ENCODE results near the gene CLSTN2. TPM values are rescaled to one million over a fixed set of nuclear protein-coding genes. Genes with fewer than 3 reads are reported as not detected.

Gene CLSTN2
- total RNA-seq, 1 donor from 2014 or later: not detected

DNA sequence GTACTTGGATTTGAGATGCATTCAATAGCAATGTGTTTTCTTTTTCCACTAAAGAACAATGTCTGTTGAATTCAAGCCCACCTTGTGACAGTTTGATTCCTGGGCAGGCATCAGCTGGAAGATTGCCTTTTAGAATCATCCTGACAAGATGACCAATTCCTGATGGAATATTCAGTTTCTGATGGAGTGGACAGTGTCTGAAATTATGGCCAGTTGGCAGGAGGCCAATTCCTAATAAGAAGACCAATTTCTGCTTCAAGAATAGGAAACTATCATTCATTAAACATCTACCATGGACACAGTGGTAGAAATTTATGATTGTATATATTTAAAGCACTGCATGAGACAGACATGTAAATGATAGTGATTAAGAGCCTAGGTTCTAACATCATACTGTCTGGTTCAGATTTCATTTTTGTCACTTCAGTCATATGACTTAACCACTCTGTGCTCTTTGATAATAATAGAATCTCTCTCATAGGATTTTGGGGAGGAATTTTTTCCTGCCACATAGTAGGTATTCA, 133.6 kb downstream of the CLSTN2 start:
- H3K27me3 Mint-ChIP-seq: no peaks in the 10 kb centered on the region
- no peak overlapping the region for H3K27ac Mint-ChIP-seq
- H3K9me3 Mint-ChIP-seq: no peaks in the 10 kb centered on the region
- intact Hi-C loops (cut with micrococcal nuclease): no loop called here
- DNase-seq: no peak
- H3K36me3 Mint-ChIP-seq (ENCODE audit: low read depth): no peaks in the 10 kb centered on the region
- H3K4me3 Mint-ChIP-seq: no peak overlapping the region
- no peaks in the 10 kb centered on the region for H3K4me1 Mint-ChIP-seq

DNA sequence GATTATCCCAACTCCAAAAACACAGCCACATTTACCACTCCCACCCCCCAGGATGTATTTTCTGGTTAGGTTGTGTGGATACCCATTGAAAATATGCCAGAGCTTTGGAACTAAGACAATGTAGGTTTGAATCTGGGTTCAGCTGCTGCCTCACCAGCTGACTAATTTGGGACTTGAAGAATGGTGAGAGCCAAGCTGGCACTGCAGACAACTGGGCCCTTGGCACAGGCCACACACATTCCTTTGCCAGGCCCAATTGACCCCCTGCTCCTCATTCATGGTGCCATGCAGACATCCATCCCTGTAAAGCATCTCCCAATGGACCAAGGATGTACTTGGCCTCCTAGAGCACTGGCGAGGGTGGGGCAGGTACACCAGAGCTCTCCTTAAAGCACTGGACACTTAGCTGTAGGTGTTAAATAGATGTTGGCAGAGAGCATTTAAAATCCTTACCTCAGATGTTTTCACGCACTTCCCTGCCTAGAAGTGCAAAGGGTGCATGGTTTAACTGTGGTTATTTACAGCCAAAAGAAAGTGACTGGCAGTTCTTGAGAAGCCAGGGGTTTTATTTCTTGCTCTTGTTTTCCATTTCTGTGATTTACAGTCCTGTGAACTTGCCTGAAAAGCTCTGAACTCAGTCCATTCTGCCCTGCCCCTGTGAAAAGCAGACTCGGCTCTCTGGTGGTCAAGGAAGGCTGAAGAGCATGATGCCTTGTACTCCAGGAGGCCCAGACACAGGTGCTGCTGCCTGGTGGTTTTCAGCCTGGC, 138.5 kb downstream of the CLSTN2 start:
- no peak for DNase-seq
- intact Hi-C loops (cut with micrococcal nuclease): no loop called here
- no peaks in the 10 kb centered on the region for H3K36me3 Mint-ChIP-seq (ENCODE audit: low read depth)
- H3K27ac Mint-ChIP-seq: no peak overlapping the region
- no peaks in the 10 kb centered on the region for H3K27me3 Mint-ChIP-seq
- H3K4me3 Mint-ChIP-seq: no peak overlapping the region
- no peaks in the 10 kb centered on the region for H3K9me3 Mint-ChIP-seq
- no peaks in the 10 kb centered on the region for H3K4me1 Mint-ChIP-seq

DNA sequence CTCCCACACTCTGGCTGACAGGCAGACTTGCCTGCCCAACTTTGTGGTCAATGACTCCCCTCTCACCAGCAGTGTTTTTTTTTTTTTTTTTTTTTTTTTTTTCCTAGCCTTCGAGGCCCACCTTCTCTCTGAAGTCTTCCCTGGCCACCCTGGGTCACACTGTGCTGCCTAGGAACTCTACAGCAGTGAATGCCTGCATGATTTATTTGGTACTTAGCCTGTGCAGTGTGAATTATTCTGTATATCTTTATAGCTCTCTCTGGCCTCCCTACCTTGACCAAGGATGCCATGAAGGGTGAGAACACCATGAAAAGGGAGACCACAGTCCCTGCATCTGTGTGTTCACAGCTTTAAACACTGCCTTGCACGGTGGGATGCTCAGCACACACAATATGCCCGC, 141.6 kb downstream of the CLSTN2 start:
- H3K27ac Mint-ChIP-seq: no peak overlapping the region
- no peaks in the 10 kb centered on the region for H3K36me3 Mint-ChIP-seq (ENCODE audit: low read depth)
- no peaks in the 10 kb centered on the region for H3K9me3 Mint-ChIP-seq
- H3K4me1 Mint-ChIP-seq: no peaks in the 10 kb centered on the region
- intact Hi-C loops (cut with micrococcal nuclease): no loop called here
- H3K4me3 Mint-ChIP-seq: no peak overlapping the region
- H3K27me3 Mint-ChIP-seq: no peaks in the 10 kb centered on the region
- no peak for DNase-seq

DNA sequence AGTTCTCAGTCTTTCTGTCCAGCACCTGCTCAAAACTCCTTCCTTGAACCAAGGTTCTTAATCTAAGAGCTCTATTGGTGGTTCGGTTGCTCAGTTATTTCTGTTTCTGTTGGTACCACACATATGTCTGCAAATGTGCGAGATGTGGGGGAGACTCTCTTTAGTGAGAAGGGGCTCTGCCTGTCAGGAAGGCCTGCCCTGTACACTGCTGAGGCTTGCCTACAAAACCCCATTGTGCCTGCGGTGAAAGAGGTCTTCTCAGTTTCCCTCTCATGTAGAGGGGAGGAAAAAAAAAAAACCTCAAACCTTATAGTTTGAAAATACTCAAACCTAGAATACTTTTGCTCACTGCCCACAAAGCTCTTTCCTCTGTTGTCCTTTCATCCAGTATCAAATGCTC, 142.4 kb downstream of the CLSTN2 start:
- intact Hi-C loops (cut with micrococcal nuclease): no loop called here
- Mint-ChIP-seq H3K36me3 (ENCODE audit: low read depth) (no peaks in the 10 kb centered on the region), H3K27ac (no peak overlapping the region), H3K27me3 (no peaks in the 10 kb centered on the region), H3K9me3 (no peaks in the 10 kb centered on the region), H3K4me3 (no peak overlapping the region), H3K4me1 (no peaks in the 10 kb centered on the region)
- DNase-seq: no peak

DNA sequence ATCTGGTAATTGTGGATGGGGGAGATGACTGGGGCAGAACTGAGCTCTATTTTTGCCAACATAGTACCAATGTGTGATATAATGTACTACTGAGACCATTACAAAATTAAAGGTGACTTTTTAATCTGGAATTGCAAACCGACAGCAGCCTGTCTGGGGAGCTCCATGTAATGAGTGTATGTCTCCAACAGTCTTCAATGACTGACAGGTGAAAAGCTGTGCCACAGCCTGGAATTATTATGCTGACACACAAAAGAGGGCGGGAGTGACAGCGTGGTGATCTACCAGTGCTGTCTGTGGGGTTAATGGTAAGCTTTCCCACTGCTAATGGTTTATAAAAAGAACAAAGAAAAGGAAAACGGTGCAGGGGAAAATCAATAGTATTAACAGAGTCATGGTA, 143.4 kb downstream of the CLSTN2 start:
- H3K27ac Mint-ChIP-seq: no peak overlapping the region
- H3K9me3 Mint-ChIP-seq: no peaks in the 10 kb centered on the region
- intact Hi-C loops (cut with micrococcal nuclease): no loop called here
- no peaks in the 10 kb centered on the region for H3K4me1 Mint-ChIP-seq
- no peaks in the 10 kb centered on the region for H3K36me3 Mint-ChIP-seq (ENCODE audit: low read depth)
- no peaks in the 10 kb centered on the region for H3K27me3 Mint-ChIP-seq
- H3K4me3 Mint-ChIP-seq: no peak overlapping the region
- DNase-seq: no peak

DNA sequence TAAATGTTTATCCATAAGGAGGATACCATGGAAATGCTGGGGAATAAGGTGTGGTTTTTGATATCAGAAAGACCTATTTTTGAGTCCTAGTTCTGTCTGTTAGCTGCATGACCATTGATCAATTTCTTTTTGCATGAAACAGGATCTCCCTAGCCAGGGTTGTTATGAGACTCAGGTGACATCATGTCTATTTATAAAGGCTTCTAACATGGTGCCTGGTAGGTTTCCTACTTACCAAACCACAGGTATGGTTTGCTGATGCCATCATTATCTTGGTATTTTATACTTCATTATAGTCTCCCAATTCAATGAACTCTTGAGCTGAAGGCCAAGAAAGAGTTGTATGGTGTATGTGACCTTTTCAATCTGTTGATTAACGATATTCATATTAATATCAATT, 144.0 kb downstream of the CLSTN2 start:
- H3K4me3 Mint-ChIP-seq: no peak overlapping the region
- H3K27me3 Mint-ChIP-seq: no peaks in the 10 kb centered on the region
- no peaks in the 10 kb centered on the region for H3K4me1 Mint-ChIP-seq
- no peaks in the 10 kb centered on the region for H3K9me3 Mint-ChIP-seq
- intact Hi-C loops (cut with micrococcal nuclease): no loop called here
- H3K36me3 Mint-ChIP-seq (ENCODE audit: low read depth): no peaks in the 10 kb centered on the region
- no peak for DNase-seq
- no peak overlapping the region for H3K27ac Mint-ChIP-seq

DNA sequence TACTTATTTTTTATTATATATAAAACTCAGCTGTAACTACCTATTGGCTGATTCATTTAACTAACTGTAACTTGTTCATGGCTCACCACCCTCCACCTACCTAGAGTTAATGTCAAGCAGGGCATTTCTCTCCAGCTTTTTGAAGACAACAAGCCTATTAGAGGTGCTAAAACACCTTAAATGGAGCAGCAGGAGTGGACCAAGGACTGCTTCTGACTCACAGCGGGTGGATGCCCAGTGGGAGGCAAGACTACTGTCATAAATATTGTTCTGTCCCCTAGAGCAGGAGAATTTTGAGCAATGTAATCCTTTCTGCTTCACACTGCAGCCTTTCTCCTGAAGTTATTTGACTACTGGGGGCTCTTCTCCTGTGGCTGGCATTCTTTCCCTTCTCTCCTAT, 146.9 kb downstream of the CLSTN2 start:
- no peak overlapping the region for H3K4me3 Mint-ChIP-seq
- no peaks in the 10 kb centered on the region for H3K36me3 Mint-ChIP-seq (ENCODE audit: low read depth)
- no peaks in the 10 kb centered on the region for H3K27me3 Mint-ChIP-seq
- no peak overlapping the region for H3K27ac Mint-ChIP-seq
- no peak for DNase-seq
- intact Hi-C loops (cut with micrococcal nuclease): no loop called here
- H3K4me1 Mint-ChIP-seq: no peaks in the 10 kb centered on the region
- no peaks in the 10 kb centered on the region for H3K9me3 Mint-ChIP-seq

DNA sequence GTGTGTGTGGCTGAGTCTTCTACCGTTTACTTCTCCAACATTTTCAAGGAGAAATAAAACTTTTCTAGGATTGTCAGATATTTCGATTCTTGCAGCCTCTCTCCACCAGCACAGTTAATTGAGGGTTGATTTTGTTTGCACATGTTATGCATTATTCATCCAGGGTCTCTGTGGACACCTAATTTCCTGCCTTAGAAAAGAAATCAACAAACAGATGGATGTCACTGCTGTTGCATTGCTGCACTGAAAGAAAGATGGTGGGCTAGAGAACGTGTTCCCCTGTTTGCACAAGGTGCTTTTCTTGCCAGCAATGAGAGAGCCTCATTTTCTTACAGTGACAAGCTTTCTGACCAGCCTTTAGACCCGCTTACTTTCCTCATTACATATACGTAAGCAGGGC, 150.0 kb downstream of the CLSTN2 start:
- Mint-ChIP-seq H3K4me1 (no peaks in the 10 kb centered on the region), H3K9me3 (no peaks in the 10 kb centered on the region), H3K27me3 (no peaks in the 10 kb centered on the region), H3K4me3 (no peak overlapping the region), H3K27ac (no peak overlapping the region), H3K36me3 (ENCODE audit: low read depth) (no peaks in the 10 kb centered on the region)
- no peak for DNase-seq
- intact Hi-C loops (cut with micrococcal nuclease): no loop called here

DNA sequence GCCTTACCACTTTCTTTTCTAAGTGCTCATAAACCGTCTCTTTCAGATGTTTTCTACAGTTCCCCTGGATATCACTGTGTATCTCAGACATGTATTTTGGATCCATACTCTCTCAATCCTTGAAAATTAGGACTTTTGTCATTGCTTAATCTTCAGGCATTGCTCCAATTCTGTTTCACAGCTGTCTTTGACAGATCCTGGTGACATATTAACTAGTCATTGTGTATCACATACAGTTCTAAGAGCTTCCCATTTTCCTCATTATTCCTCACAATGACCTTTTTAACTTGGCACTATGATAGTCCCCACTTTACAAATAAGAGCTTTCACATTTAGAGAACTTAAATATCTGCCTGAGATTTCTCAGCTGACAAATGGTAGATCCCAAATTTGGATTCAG, 151.7 kb downstream of the CLSTN2 start:
- Mint-ChIP-seq H3K27me3 (no peaks in the 10 kb centered on the region), H3K36me3 (ENCODE audit: low read depth) (no peaks in the 10 kb centered on the region), H3K4me3 (no peak overlapping the region), H3K9me3 (no peaks in the 10 kb centered on the region), H3K27ac (no peak overlapping the region), H3K4me1 (no peaks in the 10 kb centered on the region)
- intact Hi-C loops (cut with micrococcal nuclease): no loop called here
- DNase-seq: no peak

DNA sequence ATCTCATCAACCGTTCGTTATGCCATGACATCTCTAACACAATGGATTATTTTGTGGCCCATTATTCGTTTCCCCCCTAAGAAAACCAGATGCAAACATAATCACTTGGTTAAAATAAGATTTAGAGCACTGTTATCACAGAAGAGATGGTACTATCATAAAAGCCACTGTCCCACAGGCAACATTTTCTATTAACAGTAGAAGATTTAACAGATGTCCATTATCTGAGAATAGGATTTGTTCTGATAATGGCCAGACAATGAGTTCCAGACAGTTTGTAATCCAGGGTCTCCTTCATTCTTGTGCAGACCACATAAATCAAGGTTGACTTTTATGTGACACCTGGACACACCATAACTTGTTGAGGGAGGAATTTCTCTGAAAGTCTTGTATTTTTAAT, 153.1 kb downstream of the CLSTN2 start:
- Mint-ChIP-seq H3K4me1 (no peaks in the 10 kb centered on the region), H3K27me3 (no peaks in the 10 kb centered on the region), H3K9me3 (no peaks in the 10 kb centered on the region), H3K4me3 (no peak overlapping the region), H3K27ac (no peak overlapping the region), H3K36me3 (ENCODE audit: low read depth) (no peaks in the 10 kb centered on the region)
- intact Hi-C loops (cut with micrococcal nuclease): no loop called here
- DNase-seq: no peak

DNA sequence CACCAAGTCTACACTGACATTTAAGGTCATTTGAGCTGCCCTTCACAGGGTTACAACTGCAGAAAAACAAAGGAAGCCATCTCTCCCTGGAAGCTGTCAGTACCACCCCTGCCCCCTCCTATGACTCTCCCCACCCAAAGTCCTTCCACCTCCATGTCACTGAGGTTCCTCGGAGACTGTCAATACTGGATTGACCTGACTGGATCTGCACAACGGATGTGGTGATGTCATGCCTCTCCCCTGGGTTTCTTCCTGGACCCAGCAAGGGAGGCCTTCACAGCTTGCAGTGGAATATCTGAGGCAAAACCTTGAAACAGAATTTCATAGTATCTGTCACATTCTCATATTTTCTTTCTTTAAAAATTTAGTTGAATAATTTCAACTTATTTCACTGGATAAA, 153.5 kb downstream of the CLSTN2 start:
- Mint-ChIP-seq H3K4me1 (no peaks in the 10 kb centered on the region), H3K4me3 (no peak overlapping the region), H3K27ac (no peak overlapping the region), H3K36me3 (ENCODE audit: low read depth) (no peaks in the 10 kb centered on the region), H3K27me3 (no peaks in the 10 kb centered on the region), H3K9me3 (no peaks in the 10 kb centered on the region)
- no peak for DNase-seq
- intact Hi-C loops (cut with micrococcal nuclease): no loop called here

DNA sequence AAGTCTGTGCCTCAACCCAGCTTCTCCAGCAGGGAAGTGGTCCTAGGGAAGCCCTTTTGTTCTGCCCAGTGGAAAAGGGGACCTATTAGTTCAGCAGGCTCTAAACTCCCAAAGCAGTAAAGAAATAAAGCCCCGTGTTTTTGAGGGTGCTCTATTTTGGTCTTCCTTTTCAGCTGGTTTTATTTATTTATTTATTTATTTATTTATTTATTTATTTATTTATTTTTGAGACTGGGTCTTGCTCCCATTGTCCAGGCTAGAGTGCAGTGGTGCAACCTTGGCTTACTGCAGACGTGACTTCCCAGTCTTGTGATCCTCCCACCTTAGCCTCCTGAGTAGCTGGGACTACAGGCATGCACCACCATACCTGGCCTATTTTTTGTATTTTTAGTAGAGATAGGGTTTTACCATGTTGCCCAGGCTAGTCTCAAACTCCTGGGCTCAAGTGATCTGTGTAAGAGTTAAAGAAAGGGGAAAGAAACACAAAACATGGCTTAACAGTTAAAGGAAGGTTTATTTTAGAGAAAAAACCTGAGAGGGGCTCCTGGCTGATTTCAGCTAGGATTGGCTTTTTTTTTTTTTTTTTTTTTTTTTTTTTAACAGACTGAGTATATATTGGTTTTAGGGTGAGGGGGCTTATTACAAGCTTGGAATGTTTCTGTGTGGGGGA, 154.6 kb downstream of the CLSTN2 start:
- DNase-seq: no peak
- intact Hi-C loops (cut with micrococcal nuclease): no loop called here
- H3K4me1 Mint-ChIP-seq: no peaks in the 10 kb centered on the region
- H3K27ac Mint-ChIP-seq: no peak overlapping the region
- no peaks in the 10 kb centered on the region for H3K9me3 Mint-ChIP-seq
- no peaks in the 10 kb centered on the region for H3K27me3 Mint-ChIP-seq
- no peaks in the 10 kb centered on the region for H3K36me3 Mint-ChIP-seq (ENCODE audit: low read depth)
- H3K4me3 Mint-ChIP-seq: no peak overlapping the region

DNA sequence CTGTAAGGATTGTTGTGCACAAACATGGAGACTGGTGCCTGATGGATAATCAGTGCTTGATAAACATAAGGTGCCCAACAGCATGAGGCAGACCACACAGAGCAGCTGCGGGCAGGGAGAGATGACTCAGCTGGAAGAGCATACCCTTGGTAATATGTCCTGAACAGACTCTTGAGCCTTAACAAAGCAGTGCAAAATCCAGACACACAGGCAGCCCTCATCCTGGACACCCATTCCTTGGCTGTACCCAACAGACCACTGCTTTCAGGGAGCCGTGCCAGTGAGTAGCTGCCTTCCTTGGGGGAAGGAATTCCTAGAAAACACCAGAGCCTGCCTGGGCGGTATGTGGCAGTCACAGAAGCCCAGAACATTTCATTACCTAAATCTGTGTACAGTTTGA, 156.2 kb downstream of the CLSTN2 start:
- no peaks in the 10 kb centered on the region for H3K27me3 Mint-ChIP-seq
- H3K4me3 Mint-ChIP-seq: no peak overlapping the region
- H3K9me3 Mint-ChIP-seq: no peaks in the 10 kb centered on the region
- no peaks in the 10 kb centered on the region for H3K4me1 Mint-ChIP-seq
- H3K27ac Mint-ChIP-seq: no peak overlapping the region
- no peak for DNase-seq
- intact Hi-C loops (cut with micrococcal nuclease): no loop called here
- H3K36me3 Mint-ChIP-seq (ENCODE audit: low read depth): no peaks in the 10 kb centered on the region

DNA sequence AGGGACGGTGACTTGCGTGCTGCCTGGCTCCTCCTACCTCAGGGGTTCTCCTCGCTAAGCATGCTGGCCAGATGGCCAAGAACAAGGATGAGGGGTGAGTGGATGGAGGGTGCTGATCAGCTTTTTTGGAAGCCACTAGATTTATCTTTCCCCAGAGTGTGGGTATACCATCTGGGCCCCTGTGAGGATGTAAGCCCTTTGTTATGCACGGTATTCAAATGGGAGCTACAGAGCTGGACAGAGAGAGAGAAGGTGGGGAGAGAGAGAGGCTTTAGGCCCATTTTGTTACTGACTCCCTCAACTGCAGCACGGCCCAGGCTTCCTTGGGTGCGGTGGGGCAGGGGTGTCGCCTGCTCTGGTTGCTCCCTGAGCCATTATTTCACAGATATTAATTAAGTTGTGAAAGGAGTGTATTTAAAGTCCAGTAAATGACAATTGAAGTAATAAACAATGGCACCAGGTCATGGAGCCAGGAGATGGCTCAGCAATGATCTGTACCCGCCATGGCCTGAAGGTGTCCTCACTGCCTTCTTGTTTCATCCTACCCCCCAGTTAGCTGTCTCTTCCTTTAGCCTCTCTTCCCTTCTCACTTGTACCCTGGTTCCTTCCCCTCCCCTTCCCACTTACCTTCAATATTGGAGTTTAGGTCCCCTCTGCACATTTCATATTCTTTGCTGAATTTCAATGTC, 158.0 kb downstream of the CLSTN2 start:
- intact Hi-C loops (cut with micrococcal nuclease): no loop called here
- no peaks in the 10 kb centered on the region for H3K9me3 Mint-ChIP-seq
- no peak for DNase-seq
- H3K27me3 Mint-ChIP-seq: no peaks in the 10 kb centered on the region
- H3K4me1 Mint-ChIP-seq: no peaks in the 10 kb centered on the region
- H3K27ac Mint-ChIP-seq: no peak overlapping the region
- no peaks in the 10 kb centered on the region for H3K36me3 Mint-ChIP-seq (ENCODE audit: low read depth)
- no peak overlapping the region for H3K4me3 Mint-ChIP-seq
